Stimulated activated CD4-positive, alpha-beta T cell treated with anti-CD3 and anti-CD28 coated beads, Interleukin-2, amount 100 ng/mL, for 48 hours (primary cell): ENCODE results near the gene RBPMS2.

Experiments
- DNase-seq, 2 donors: peaks; one replicate each; pipeline ENCODE4 v3.0.0-alpha.2; 2020

RBPMS2 gene

GRCh38 chr15:64717130-64717529 is 58.3 kb downstream of the RBPMS2 start:
- no peak for DNase-seq

DNA sequence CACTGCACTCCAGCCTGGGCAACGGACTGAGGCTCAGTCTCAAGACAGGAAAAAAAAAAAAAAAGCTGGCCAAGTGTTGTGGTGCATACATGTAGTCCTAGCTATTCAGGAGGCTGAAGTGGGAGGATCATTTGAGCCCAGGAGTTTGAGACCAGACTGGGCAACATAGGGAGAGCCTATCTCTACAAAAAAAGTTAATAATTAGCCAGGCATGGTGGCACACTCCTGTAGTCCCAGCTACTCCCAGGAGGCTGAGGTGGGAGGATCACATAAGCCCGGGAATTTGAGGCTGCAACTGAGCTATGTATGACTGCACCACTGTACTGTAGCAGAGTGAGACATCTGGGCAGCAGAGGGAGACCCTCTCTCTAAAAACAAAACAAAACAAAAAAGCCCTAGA is 58.9 kb downstream of the RBPMS2 start:
- no peak for DNase-seq

DNA sequence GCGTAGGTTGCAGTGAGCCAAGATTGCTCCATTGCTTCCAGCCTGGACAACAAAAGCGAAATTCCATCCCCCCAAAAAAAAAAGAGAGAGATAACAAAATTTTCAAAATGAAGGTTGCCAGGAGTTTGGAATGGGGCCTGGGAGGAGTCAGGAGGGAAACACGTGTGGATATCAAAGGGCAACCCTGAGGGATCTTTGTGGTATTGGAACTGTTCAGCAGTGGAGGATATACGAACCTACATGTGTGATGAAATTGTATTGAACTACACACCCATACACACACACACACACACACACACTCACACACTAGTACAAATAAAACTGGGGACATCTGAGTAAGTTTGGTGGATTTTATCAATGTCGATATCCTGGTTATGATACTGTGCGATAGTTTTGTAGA is 61.8 kb downstream of the RBPMS2 start:
- DNase-seq: no peak

DNA sequence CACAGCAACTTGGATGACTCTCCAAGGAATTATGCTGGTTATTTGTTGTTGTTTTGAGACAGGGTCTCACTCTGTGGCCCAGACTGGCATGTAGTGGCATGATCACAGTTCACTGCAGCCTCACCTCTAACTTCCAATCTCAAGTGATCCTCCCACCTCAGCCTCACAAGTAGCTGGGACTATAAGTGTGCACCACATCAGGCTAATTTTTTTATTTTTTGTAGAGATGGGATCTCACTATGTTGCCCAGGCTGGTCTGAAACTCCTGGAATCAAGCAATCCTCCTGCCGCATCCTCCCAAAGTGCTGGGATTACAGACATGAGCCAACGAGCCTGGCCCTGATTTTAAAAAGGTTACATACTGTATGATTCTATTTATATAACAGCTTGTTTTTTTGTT is 63.0 kb downstream of the RBPMS2 start:
- no peak for DNase-seq

DNA sequence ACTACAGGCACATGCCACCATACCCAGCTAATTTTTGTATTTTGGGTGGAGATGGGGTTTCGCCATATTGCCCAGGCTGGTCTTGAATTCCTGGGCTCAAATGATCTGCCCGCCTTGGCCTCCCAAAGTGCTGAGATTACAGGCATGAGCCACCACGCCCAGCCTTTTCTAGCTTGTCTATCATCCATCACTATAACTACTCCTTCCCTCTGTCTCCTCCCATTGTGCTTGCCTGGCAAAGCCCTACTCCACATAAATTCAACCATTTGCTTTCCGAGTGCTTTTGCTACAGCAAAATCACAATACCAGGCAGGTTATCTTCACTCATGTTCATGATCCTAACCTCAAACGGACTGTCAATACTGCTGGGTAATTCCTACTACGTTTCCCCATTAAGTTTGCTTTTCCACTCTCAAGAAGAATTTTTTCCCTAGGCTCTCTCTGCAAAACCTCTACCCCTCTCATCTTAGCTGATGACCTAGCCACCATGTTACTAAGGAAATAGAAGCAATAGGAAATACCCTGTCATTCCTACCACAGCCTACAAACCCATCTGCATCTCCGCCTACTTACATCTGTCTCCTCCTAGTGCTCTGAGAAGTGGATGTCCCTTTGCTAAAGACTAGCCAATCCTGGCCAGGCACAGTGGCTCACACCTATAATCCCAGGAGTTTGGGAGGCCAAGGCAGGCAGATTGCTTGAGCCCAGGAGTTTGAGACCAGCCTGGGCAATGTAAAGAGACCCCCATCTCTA is 64.5 kb downstream of the RBPMS2 start:
- DNase-seq: no peak

GRCh38 chr15:64706011-64706911 is 69.1 kb downstream of the RBPMS2 start:
- DNase-seq: no peak

GRCh38 chr15:64705006-64705405 is 70.4 kb downstream of the RBPMS2 start:
- no peak for DNase-seq

- DNase-seq: peak in 1 of 2 donors; percentile 7
These were observed 71.8 kb downstream of the RBPMS2 start for GRCh38 chr15:64703632-64703959.

- DNase-seq: peak; percentile 97
These were observed 72.4 kb downstream of the RBPMS2 start for GRCh38 chr15:64702816-64703631.

GRCh38 chr15:64701482-64702184 is 73.8 kb downstream of the RBPMS2 start:
- DNase-seq: no peak

GRCh38 chr15:64701051-64701450 is 74.3 kb downstream of the RBPMS2 start:
- DNase-seq: no peak

DNA sequence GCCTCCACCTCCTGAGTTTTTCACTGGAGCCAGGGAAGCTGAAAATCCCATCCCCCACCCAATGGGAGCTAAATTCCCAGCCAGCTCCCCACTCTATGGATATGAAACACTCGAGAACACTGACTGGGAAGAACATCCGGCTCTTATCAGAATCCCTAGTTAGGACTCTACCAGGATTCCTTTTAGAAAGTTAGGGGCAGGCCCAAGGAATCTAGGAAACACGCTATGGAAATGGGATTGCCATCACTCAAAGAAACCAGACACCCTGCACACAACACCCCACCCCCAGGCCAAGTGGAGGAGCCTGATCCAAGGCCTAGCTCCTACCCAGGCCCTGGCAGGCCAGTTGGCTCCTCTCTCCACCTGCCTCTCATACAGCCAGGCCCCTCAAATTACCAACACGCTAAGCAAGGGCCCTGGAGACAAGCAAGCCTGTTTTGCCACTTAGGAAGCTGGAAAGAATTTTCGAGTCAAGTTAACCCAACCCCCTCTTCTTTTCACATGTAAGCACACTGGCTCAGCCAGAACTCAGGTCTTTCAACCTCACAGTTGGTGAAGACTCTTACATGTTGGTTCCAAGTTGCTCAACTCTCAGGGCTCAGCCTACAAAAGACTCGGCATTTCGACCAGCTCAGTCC is 75.5 kb downstream of the RBPMS2 start:
- no peak for DNase-seq

GRCh38 chr15:64698823-64699222 is 76.6 kb downstream of the RBPMS2 start:
- DNase-seq: no peak

- DNase-seq: peak; percentile 28 to 35
These were observed 77.4 kb downstream of the RBPMS2 start for GRCh38 chr15:64697911-64698369.

GRCh38 chr15:64696481-64696880 is 78.9 kb downstream of the RBPMS2 start:
- DNase-seq: no peak

DNA sequence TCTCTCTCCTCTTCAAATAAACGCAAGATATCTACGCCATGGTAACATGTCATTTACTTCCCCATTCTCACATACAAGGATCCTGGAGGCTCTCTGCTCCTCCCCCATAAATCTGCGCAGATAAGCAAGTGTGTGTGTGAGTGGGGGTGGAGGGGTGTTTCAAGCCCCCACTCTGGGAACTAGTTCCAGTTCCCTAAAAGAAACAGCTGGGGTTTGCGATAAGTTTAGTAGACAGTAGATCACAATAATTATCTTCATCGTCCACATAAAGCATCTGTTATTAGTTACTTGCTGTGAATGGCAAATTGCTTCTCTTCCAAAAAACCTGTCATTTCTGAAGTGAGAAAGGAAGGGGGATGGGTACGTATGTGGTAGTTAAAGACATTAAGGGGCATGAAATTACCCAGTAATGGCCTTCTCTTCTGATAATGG is 79.8 kb downstream of the RBPMS2 start:
- no peak for DNase-seq

DNA sequence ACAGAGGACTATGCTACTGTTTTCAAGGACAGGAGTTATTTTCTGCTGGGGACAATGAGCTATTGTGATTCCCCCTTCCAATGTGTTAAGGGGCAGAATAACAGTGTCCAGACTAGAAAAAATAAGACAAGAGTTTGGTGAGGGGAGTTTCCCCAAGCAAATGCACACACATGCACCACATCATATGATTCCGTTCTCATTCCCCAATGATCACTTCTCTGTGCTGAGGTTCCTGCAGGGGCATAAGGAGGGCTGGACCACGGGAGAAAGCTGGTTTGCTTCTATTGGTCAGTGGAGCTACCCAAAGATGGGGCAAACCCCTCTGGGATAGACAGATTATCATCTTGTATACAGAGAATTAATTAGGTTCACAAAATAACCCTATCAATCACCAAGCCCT is 80.6 kb downstream of the RBPMS2 start:
- no peak for DNase-seq

GRCh38 chr15:64693134-64693533 is 82.3 kb downstream of the RBPMS2 start:
- DNase-seq: no peak

DNA sequence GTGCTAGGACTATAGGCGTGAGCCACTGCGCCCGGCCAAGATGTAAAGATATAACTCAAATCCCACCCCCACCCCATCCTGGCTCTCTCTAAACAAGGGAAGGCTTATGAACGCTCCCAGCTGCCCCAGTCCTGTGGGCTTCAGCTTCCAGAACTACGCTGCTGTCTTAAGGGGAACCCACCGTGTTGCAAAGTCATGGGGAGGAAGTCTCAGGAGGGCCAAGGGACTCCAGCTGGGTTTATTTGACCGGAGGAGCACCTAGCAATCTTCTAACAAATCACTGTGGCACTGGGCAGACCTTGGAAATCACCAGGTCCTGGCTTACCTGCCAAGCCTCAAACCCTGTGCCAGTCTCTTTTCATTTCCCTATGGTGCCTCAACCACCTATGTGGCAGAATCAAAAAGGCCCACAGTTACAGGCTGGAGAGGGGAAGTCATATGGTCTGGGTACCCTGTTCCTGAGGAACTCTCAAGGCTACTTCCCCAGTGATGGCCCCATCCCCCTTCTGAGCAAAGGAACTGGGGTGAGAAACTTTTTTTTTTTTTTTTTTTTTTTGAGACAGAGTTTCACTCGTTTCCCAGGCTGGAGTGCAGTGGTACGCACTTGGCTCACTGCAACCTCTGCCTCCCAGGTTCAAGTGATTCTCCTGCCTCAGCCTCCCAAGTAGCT is 83.4 kb downstream of the RBPMS2 start:
- no peak for DNase-seq

- no peak for DNase-seq
These were observed 84.7 kb downstream of the RBPMS2 start for GRCh38 chr15:64690578-64691296.

DNA sequence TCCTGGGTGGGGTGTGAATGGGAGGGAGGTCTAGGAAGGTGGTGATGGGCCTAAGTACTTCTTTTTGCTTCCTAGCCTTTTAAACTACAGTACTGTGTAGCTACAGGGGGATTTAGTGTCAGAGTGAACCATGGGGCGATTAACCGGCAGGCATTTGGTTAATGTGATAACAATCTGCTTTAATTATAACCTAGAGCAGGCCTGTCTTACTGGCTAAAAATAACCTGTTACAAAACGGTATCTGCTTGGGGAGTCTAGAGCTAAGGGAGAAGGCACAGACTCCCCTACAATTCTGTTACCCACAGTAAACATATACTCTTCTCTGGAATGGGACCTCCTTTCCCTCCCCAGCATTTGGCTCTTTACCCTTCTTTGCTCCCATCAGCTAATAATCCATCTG is 85.4 kb downstream of the RBPMS2 start:
- DNase-seq: no peak
